H1 (cell line): ENCODE data around the gene C1orf21. TPM values are rescaled to one million over a fixed set of nuclear protein-coding genes. Genes with fewer than 3 reads are reported as not detected.

ENCODE experiments used
- CTCF ChIA-PET: fragments of 300-600 bp; sonication (Branson Sonifier 250); formaldehyde crosslinking; loops from one replicate; lab custom pipeline; 2021; ENCODE audit not compliant: partially characterized antibody; lab: Charles Lee
- POLR2A ChIA-PET: fragments of 300-600 bp; sonication (Branson Sonifier 250); formaldehyde crosslinking; loops from one replicate; lab custom pipeline; 2021; ENCODE audit warnings: inconsistent platforms; ENCODE audit not compliant: partially characterized antibody; lab: Charles Lee
- DNase-seq, 2 experiments: peaks; one replicate each; pipeline versions ENCODE4 v3.0.0 to v3.0.0-alpha.2; 2010 to 2022; ENCODE audit warnings: low spot score in 2 of 2, low read depth in 1 of 2, mixed read lengths in 1 of 2
- FAIRE-seq: peaks from 2 replicates; lab custom pipeline; 2011; peaks lifted over from hg19 to GRCh38; lab: Jason Lieb, UNC
- H2AFZ ChIP-seq: 2 replicates; pipeline ENCODE4 v1.8.1; 2012; ENCODE audit warnings: low read length, inconsistent platforms
- H2AK5ac ChIP-seq: 2 replicates; pipeline ENCODE4 v1.6.1; 2013; ENCODE audit warnings: low read depth, low read length
- H2BK120ac ChIP-seq: replicated peaks from 2 replicates; pipeline ENCODE3; 2013; ENCODE audit warnings: low read depth, low read length, inconsistent platforms
- H2BK12ac ChIP-seq: 2 replicates; pipeline ENCODE4 v1.6.1; 2013; ENCODE audit warnings: low read depth, low read length
- H2BK15ac ChIP-seq: 2 replicates; pipeline ENCODE4 v1.6.1; 2013; ENCODE audit warnings: low read length
- H2BK20ac ChIP-seq: 2 replicates; pipeline ENCODE4 v1.6.1; 2013; ENCODE audit warnings: low read length
- H2BK5ac ChIP-seq: 2 replicates; pipeline ENCODE4 v1.6.1; 2013; ENCODE audit warnings: low read depth, low read length
- H3K14ac ChIP-seq: 2 replicates; pipeline ENCODE4 v1.6.1; 2013; ENCODE audit warnings: inconsistent platforms; ENCODE audit not compliant: insufficient read length
- H3K18ac ChIP-seq: 2 replicates; pipeline ENCODE4 v1.6.1; 2013; ENCODE audit warnings: low read length; ENCODE audit errors: extremely low read depth
- H3K23ac ChIP-seq: 2 replicates; pipeline ENCODE4 v1.6.1; 2013; ENCODE audit warnings: inconsistent platforms; ENCODE audit not compliant: insufficient read length
- H3K23me2 ChIP-seq: 2 replicates; pipeline ENCODE4 v1.6.1; 2013; ENCODE audit warnings: low read depth, low read length
- H3K27ac ChIP-seq: 2 replicates; pipeline ENCODE4 v1.6.1; 2011; ENCODE audit warnings: low read depth, low read length, inconsistent platforms
- H3K27me3 ChIP-seq, 4 experiments: replicated peaks in 1 of 4; 1 replicate in 1 of 4; 2 replicates in 3 of 4; pipeline versions ENCODE4 v1.6.1 to v1.8.1; 2011 to 2013; ENCODE audit warnings: low read length in 3 of 4, mild to moderate bottlenecking in 3 of 4, inconsistent platforms in 2 of 4, mixed read lengths in 2 of 4, moderate library complexity in 1 of 4; ENCODE audit not compliant: control insufficient read depth in 3 of 4, insufficient read depth in 3 of 4; ENCODE audit errors: extremely low read depth in 1 of 4
- H3K36me3 ChIP-seq, 4 experiments: 2 replicates each; pipeline versions ENCODE4 v1.6.1 to v1.8.1; 2011 to 2013; ENCODE audit warnings: mild to moderate bottlenecking in 4 of 4, low read length in 3 of 4, moderate library complexity in 2 of 4, control low read depth in 1 of 4, inconsistent platforms in 1 of 4; ENCODE audit not compliant: insufficient read depth in 4 of 4, control insufficient read depth in 2 of 4
- H3K4ac ChIP-seq: replicated peaks from 2 replicates; pipeline ENCODE3; 2013; ENCODE audit warnings: low read length, low read depth, mixed read lengths, inconsistent platforms; ENCODE audit not compliant: insufficient read length
- H3K4me1 ChIP-seq, 4 experiments: replicated peaks in 1 of 4; 1 replicate in 1 of 4; 2 replicates in 3 of 4; pipeline versions ENCODE4 v1.6.1 to v1.8.1; 2011 to 2013; ENCODE audit warnings: low read length in 3 of 4, inconsistent platforms in 2 of 4, mixed read lengths in 1 of 4; ENCODE audit not compliant: insufficient read depth in 4 of 4, control insufficient read depth in 3 of 4
- H3K4me2 ChIP-seq, 2 experiments: 2 replicates each; pipeline versions ENCODE4 v1.6.1 to v1.8.1; 2011 to 2013; ENCODE audit warnings: low read depth in 2 of 2, low read length in 2 of 2, control low read depth in 1 of 2, inconsistent platforms in 1 of 2, mild to moderate bottlenecking in 1 of 2; ENCODE audit not compliant: insufficient read depth in 1 of 2
- H3K4me3 ChIP-seq, 4 experiments: fragments of 200-600, 300-600 bp in 1 of 4; sonication (generic), shearing (Covaris generic), sonication (Bioruptor Twin) in 1 of 4; 2 replicates each; pipeline versions ENCODE4 v1.5.1 to v1.8.1; 2011 to 2016; ENCODE audit warnings: low read length in 4 of 4, low read depth in 3 of 4, control low read depth in 2 of 4, inconsistent platforms in 2 of 4, mild to moderate bottlenecking in 2 of 4, mixed read lengths in 1 of 4, moderate library complexity in 1 of 4; ENCODE audit not compliant: insufficient read depth in 2 of 4; ENCODE audit errors: extremely low read depth in 1 of 4
- H3K56ac ChIP-seq: replicated peaks from 2 replicates; pipeline ENCODE3; 2013; ENCODE audit warnings: low read depth, mild to moderate bottlenecking, mixed read lengths, low read length, inconsistent platforms; ENCODE audit not compliant: insufficient read length
- H3K79me1 ChIP-seq: 2 replicates; pipeline ENCODE4 v1.6.1; 2013; ENCODE audit warnings: low read depth, low read length, control low read depth
- H3K79me2 ChIP-seq, 2 experiments: 2 replicates each; pipeline versions ENCODE4 v1.6.1 to v1.8.1; 2012 to 2013; ENCODE audit warnings: low read length in 2 of 2, mild to moderate bottlenecking in 2 of 2, inconsistent platforms in 1 of 2; ENCODE audit not compliant: insufficient read depth in 2 of 2, control insufficient read depth in 1 of 2
- H3K9ac ChIP-seq, 4 experiments: replicated peaks in 1 of 4; 1 replicate in 1 of 4; 2 replicates in 3 of 4; pipeline versions ENCODE4 v1.6.1 to v1.8.1; 2011 to 2013; ENCODE audit warnings: low read depth in 3 of 4, low read length in 3 of 4, control low read depth in 2 of 4, mild to moderate bottlenecking in 2 of 4, moderate library complexity in 2 of 4, inconsistent platforms in 1 of 4; ENCODE audit errors: extremely low read depth in 1 of 4
- H3K9me3 ChIP-seq, 2 experiments: 2 replicates each; pipeline versions ENCODE4 v1.6.1 to v1.8.1; 2012 to 2013; ENCODE audit warnings: mild to moderate bottlenecking in 2 of 2, moderate library complexity in 2 of 2, control low read depth in 1 of 2, inconsistent platforms in 1 of 2, low read depth in 1 of 2, low read length in 1 of 2, mixed read lengths in 1 of 2; ENCODE audit not compliant: insufficient read depth in 2 of 2
- H4K20me1 ChIP-seq, 2 experiments: replicated peaks in 1 of 2; 2 replicates each; pipeline versions ENCODE3 to v1.8.1; 2011 to 2013; ENCODE audit warnings: inconsistent platforms in 2 of 2, low read length in 2 of 2, mild to moderate bottlenecking in 1 of 2; ENCODE audit not compliant: insufficient read depth in 2 of 2, control insufficient read depth in 1 of 2
- H4K5ac ChIP-seq: 2 replicates; pipeline ENCODE4 v1.6.1; 2013; ENCODE audit warnings: low read length, low read depth, mixed read lengths, inconsistent platforms; ENCODE audit not compliant: insufficient read length
- H4K8ac ChIP-seq: 2 replicates; pipeline ENCODE4 v1.8.0; 2013; ENCODE audit warnings: mild to moderate bottlenecking, moderate library complexity, low read length, inconsistent platforms; ENCODE audit not compliant: insufficient read depth; ENCODE audit errors: extremely low read depth
- H4K91ac ChIP-seq: replicated peaks from 2 replicates; pipeline ENCODE3; 2013; ENCODE audit warnings: low read length, mixed read lengths, inconsistent platforms; ENCODE audit not compliant: insufficient read length
- CEBPB ChIP-seq: IDR thresholded peaks from 2 replicates; pipeline ENCODE4 v1.6.1; 2012; ENCODE audit warnings: low read depth, low read length
- CHD1 ChIP-seq: IDR thresholded peaks from 2 replicates; pipeline ENCODE4 v1.6.1; 2012; ENCODE audit warnings: low read depth, low read length, improper control_type of control experiment
- MAFK ChIP-seq: IDR thresholded peaks from 2 replicates; pipeline ENCODE4 v1.6.1; 2012; ENCODE audit warnings: low read depth, mild to moderate bottlenecking, improper control_type of control experiment, low read length
- SIRT6 ChIP-seq: IDR thresholded peaks from one replicate; pipeline ENCODE4 v1.7.1; 2012; ENCODE audit warnings: low read length, inconsistent platforms
- WGBS, 2 experiments: shearing (Covaris generic) in 1 of 2; methylation state at CpG; one replicate each; pipeline versions ENCODE4 v1.1.6 to v1.1.7; 2013 to 2015; ENCODE audit warnings: low lambda C conversion rate in 2 of 2, mixed read lengths in 2 of 2, inconsistent platforms in 1 of 2, low coverage in 1 of 2, missing lambda C conversion rate in 1 of 2; ENCODE audit not compliant: insufficient replicate concordance in 2 of 2, insufficient coverage in 1 of 2, insufficient read length in 1 of 2; ENCODE audit errors: extremely low coverage in 1 of 2, missing lambda C conversion rate in 1 of 2; 5-methylcytosine and 5-hydroxymethylcytosine counted together
- polyA plus RNA-seq, 7 experiments: library from polyadenylated mRNA; depleted of rRNA in 3 of 7; stranded (reverse) in 5 of 7; unstranded in 2 of 7; fragments of >200 nt in 5 of 7; fragments of 200-250 nt in 2 of 7; gene quantifications; 1 replicate in 5 of 7; 2 replicates in 1 of 7; 4 replicates in 1 of 7; pipeline versions ENCODE4 v1.2.1 to v1.2.3, GENCODE V29; 2011 to 2013; ENCODE audit warnings: missing spikeins in 2 of 7, mixed read lengths in 2 of 7
- total RNA-seq: library from RNA; stranded (reverse); fragmentation: NEBNext Ultra II Directional; extraction: Animal tissue kit (Norgen Biotek cat#: 25700); gene quantifications from 2 replicates; pipeline ENCODE4 v1.2.1, GENCODE V29; 2021

Gene C1orf21
- total and polyA plus RNA-seq, 2 of the 8 experiments (the other 6 are each of a cell fraction or from before 2014, with no cell fraction given) = 16.6 to 51.0 TPM

GRCh38 chr1:184624051-184624450 lies 237.2 kb downstream of the C1orf21 start:
- no peak for FAIRE-seq
- Histone ChIP-seq H3K4me1 (peaks cover 0 to 6% (median 0%) of the 10 kb centered on the region in 4 experiments; a peak in 2 of 7 replicates), H3K56ac (no peak overlapping the region), H3K9ac (no peak overlapping the region), H2AFZ (no peak overlapping the region), H4K5ac (no peak overlapping the region), H2BK15ac (no peak overlapping the region), H3K27me3 (no peaks in the 10 kb centered on the region), H4K8ac (no peak overlapping the region), H2BK20ac (no peak overlapping the region), H2BK5ac (no peak overlapping the region), H2AK5ac (no peak overlapping the region), H3K79me2 (no peaks in the 10 kb centered on the region), H3K23me2 (no peaks in the 10 kb centered on the region), H3K23ac (no peak overlapping the region), H2BK12ac (no peak overlapping the region), H3K18ac (no peak overlapping the region), H2BK120ac (no peak overlapping the region), H4K20me1 (no peaks in the 10 kb centered on the region), H3K27ac (no peak overlapping the region), H3K4me3 (no peak overlapping the region), H3K9me3 (no peaks in the 10 kb centered on the region), H3K36me3 (peaks cover 0 to 12% (median 2%) of the 10 kb centered on the region in 4 experiments; a peak in 3 of 8 replicates), H3K4ac (no peak overlapping the region), H4K91ac (no peak overlapping the region), H3K4me2 (no peak overlapping the region), H3K79me1 (no peaks in the 10 kb centered on the region), H3K14ac (no peak overlapping the region)
- CTCF ChIA-PET = no interaction called here
- TF ChIP-seq MAFK (no peak), SIRT6 (no peak), CHD1 (no peak), CEBPB (no peak)
- 95% methylated on average over 2 of the region's 2 CpGs; no CpG with 5 or more reads in 1 of the 2 experiments for WGBS, 2 experiments
- POLR2A ChIA-PET = no interaction called here
- DNase-seq = no peak
